Esophagus (tissue), 2 donors: ENCODE data around the gene N4BP3. TPM values are rescaled to one million over a fixed set of nuclear protein-coding genes. Genes with fewer than 3 reads are reported as not detected.
"Not testable (repeated sequence)": the region's sequence is repeated elsewhere in the genome, so short reads cannot be mapped to it uniquely, and the experiment has no call there.

ENCODE experiments used
- H3K27ac ChIP-seq, 2 donors: one replicate each; pipeline ENCODE4 v1.5.1; 2013; ENCODE audit warnings: low read depth in 2 of 2, mild to moderate bottlenecking in 2 of 2, inconsistent platforms in 1 of 2, low read length in 1 of 2, moderate library complexity in 1 of 2
- H3K27me3 ChIP-seq, 2 donors: one replicate each; pipeline ENCODE4 v1.6.1; 2013; ENCODE audit warnings: low read length in 2 of 2, control low read depth in 1 of 2, mild to moderate bottlenecking in 1 of 2; ENCODE audit not compliant: insufficient read depth in 2 of 2, control insufficient read depth in 1 of 2
- H3K36me3 ChIP-seq, 2 donors: one replicate each; pipeline ENCODE4 v1.6.1; 2013; ENCODE audit warnings: low read length in 1 of 2; ENCODE audit not compliant: control insufficient read depth in 2 of 2, insufficient read depth in 2 of 2
- H3K4me1 ChIP-seq, 2 donors: one replicate each; pipeline ENCODE4 v1.6.1; 2013; ENCODE audit warnings: low read length in 1 of 2; ENCODE audit not compliant: control insufficient read depth in 2 of 2, insufficient read depth in 2 of 2
- H3K4me3 ChIP-seq, 2 donors: one replicate each; pipeline ENCODE4 v1.5.1; 2013; ENCODE audit warnings: low read length in 2 of 2, mild to moderate bottlenecking in 2 of 2, low read depth in 1 of 2, moderate library complexity in 1 of 2
- H3K9me3 ChIP-seq, 2 donors: one replicate each; pipeline ENCODE4 v1.6.1; 2013; ENCODE audit warnings: mild to moderate bottlenecking in 2 of 2, low read depth in 1 of 2, low read length in 1 of 2, moderate library complexity in 1 of 2; ENCODE audit not compliant: control insufficient read depth in 2 of 2, insufficient read depth in 1 of 2
- WGBS, 2 donors: extraction: QIAGEN DNeasy Blood & Tissue Kit; methylation state at CpG; one replicate each; pipeline ENCODE4 v1.1.7; 2013; 5-methylcytosine and 5-hydroxymethylcytosine counted together
- polyA plus RNA-seq, 2 donors: library from polyadenylated mRNA; stranded (reverse); fragments of 200-250 nt; gene quantifications; one replicate each; pipeline ENCODE4 v1.2.3, GENCODE V29; 2013
- donor health status: healthy with polysubstance abuse.
- donor health status: Bipolar disorder and iron deficiency.

Gene N4BP3, protein sequence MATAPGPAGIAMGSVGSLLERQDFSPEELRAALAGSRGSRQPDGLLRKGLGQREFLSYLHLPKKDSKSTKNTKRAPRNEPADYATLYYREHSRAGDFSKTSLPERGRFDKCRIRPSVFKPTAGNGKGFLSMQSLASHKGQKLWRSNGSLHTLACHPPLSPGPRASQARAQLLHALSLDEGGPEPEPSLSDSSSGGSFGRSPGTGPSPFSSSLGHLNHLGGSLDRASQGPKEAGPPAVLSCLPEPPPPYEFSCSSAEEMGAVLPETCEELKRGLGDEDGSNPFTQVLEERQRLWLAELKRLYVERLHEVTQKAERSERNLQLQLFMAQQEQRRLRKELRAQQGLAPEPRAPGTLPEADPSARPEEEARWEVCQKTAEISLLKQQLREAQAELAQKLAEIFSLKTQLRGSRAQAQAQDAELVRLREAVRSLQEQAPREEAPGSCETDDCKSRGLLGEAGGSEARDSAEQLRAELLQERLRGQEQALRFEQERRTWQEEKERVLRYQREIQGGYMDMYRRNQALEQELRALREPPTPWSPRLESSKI
- 10 to 100 TPM; 16.9 to 26.2 TPM for polyA plus RNA-seq

DNA sequence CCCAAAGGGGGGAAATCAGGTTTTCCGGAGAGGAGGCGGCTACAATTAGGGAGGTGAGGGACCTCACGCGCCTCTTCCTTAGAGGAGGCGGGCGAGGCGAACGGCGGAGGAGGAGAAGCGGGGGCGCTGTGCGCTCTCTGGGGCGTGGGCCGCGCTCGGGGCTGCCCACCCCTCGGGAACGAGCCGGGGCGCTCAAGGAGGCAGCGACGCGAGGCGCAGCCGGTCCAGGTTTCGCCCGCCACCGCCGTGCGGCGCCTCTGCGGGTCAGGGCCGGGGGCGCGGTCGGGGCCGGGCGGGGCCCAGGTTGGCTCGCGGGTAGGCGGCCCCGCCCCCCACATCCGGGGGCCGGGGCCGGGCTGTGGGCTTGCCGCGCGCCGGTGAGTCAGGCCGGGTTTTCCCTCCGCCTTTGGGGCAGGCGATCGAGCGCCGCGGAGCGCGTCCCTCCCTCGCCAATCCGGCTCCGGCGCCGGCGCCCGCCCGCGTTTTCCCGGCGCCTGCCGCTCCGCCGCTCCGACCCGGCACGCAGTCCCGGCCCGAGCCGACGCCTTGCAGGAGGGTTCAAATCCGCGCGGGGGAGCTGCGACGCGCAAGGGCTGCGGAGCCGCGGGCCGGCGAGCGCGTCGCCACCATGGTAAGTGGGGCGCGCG lies at the start of gene N4BP3:
N4BP3 (plus strand) TSS at position 392 of the 647 bp plus-strand sequence. CDS start 6,052 bp downstream, outside the sequence.
- Histone ChIP-seq H3K4me1 (peaks cover 0 to 26% of the 10 kb centered on the region in 2 donors), H3K4me3 (peak within 1 kb of the TSS; percentile 70 to 75), H3K27ac (peak within 1 kb of the TSS; percentile 90 to 92), H3K9me3 (peaks cover 0 to 2% of the 10 kb centered on the region in 2 donors), H3K27me3 (no peaks in the 10 kb centered on the region), H3K36me3 (peaks cover 0 to 10% of the 10 kb centered on the region in 2 donors)
- WGBS, 2 donors, result 1% methylated on average over 53 to 96 of the region's 96 CpGs

DNA sequence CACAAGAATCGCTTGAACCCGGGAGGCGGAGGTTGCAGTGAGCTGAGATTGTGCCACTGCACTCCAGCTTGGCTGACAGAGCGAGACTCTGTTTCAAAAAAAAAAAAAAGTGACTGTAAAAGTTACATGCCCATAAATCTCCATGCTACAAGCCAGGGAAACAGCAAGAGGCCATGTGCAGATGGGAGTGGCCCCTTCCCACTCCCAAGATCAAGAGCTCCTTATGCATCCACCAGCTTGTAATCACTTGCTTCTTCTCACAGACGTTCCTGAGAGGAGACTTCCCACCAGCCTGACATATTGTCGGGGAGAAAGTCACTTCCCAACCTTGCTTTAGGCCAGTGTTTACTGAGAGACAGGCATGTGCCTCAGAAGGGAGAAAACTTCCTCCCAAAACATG lies 45.6 kb upstream of the N4BP3 start:
- no peaks in the 10 kb centered on the region for H3K9me3 ChIP-seq
- 67% methylated on average over 6 of the region's 6 CpGs for WGBS, 2 donors
- H3K36me3 ChIP-seq, result no peaks in the 10 kb centered on the region
- no peak overlapping the region for H3K4me3 ChIP-seq
- H3K27ac ChIP-seq, result no peak overlapping the region
- no peaks in the 10 kb centered on the region for H3K4me1 ChIP-seq
- H3K27me3 ChIP-seq, result no peaks in the 10 kb centered on the region

DNA sequence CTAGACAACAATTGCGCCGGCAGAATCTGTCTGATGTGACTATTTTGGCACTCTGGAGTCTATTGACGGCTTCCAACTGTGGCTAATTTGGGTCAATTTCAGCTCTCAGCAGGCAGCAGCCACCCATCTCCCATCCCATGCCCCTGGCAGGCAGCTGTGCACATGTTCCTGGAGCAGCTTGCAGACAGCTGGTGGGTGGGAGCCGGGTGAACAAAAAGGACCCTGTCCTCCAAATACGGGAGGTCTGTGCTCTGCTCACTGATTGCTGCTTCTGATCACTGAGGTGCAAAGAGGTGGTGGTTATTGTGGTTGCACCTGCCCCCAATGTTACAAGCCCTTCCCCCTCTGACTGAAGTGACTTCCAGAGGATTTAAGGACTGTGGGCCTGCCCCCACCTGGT lies 45.0 kb upstream of the N4BP3 start:
- Histone ChIP-seq H3K4me3 (no peak overlapping the region), H3K36me3 (no peaks in the 10 kb centered on the region), H3K4me1 (no peaks in the 10 kb centered on the region), H3K9me3 (no peaks in the 10 kb centered on the region), H3K27me3 (no peaks in the 10 kb centered on the region), H3K27ac (no peak overlapping the region)
- WGBS, 2 donors, result 32 to 46% methylated on average over 5 of the region's 5 CpGs

DNA sequence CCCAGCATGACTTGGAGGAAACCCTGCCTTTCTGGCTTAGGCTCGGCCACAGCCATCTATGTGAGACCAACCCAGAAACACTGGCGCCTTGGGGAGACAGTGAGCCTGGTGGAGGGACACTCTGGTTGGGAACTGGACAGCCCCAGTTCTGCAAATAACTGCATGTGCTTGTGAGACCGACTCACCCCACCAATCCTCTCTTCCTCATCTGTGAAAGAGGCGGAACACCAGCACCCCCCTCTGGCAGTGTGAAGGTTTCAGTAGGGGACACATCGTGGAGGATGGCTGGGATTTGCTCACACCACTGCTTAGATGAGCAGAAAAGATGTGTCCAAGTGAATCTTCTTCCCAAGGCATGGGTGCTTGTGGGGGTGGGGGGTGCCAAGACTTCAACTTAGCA lies 43.4 kb upstream of the N4BP3 start:
- no peaks in the 10 kb centered on the region for H3K9me3 ChIP-seq
- no peaks in the 10 kb centered on the region for H3K4me1 ChIP-seq
- no peaks in the 10 kb centered on the region for H3K36me3 ChIP-seq
- H3K27me3 ChIP-seq, result no peaks in the 10 kb centered on the region
- H3K27ac ChIP-seq, result no peak overlapping the region
- no peak overlapping the region for H3K4me3 ChIP-seq
- 40 to 49% methylated on average over 5 of the region's 5 CpGs for WGBS, 2 donors

DNA sequence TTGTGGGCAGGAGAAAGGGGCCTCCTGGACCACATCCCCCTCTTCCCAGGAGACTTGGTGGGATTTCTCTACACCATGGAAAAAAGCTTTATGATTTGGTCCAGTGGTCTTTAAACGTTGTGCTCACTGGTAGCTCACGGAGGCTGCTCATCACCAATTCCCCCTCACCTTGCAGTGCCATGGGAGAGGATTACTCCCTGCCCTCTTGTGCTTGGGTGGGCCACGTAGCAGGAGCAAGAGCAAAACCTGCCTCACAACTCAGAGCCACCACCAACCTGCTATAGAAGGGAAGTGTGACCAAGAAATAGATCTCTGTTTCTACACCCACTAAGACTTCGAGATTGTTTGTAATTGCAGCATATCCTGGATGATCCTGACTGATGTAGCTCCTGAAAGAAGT lies 42.2 kb upstream of the N4BP3 start:
- Histone ChIP-seq H3K4me1 (no peaks in the 10 kb centered on the region), H3K9me3 (no peaks in the 10 kb centered on the region), H3K27ac (no peak overlapping the region), H3K4me3 (no peak overlapping the region), H3K36me3 (no peaks in the 10 kb centered on the region), H3K27me3 (no peaks in the 10 kb centered on the region)
- 78 to 79% methylated on average over 4 of the region's 4 CpGs for WGBS, 2 donors

DNA sequence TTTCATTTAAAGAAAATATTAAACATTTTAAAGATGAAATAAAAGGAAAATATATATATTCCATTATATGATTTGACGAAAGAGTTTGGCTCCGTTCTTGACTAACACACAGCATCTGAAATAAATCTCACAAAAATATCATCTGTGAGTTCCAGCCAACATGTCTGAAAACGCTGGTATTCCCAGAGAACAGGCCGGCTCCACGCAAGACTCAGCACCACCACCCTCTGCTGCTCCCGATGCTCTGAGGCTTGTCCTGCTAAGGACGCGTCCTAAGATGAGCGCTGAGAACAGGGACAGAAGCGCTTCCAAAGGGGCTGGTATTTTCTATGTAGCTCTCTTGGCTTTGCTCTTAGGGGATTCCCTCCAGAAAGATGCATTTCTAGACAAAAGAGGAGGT lies 40.6 kb upstream of the N4BP3 start:
- H3K4me1 ChIP-seq, result no peaks in the 10 kb centered on the region
- WGBS, 2 donors, result 79 to 84% methylated on average over 10 of the region's 10 CpGs
- H3K4me3 ChIP-seq, result no peak overlapping the region
- H3K27ac ChIP-seq, result no peak overlapping the region
- no peaks in the 10 kb centered on the region for H3K9me3 ChIP-seq
- H3K36me3 ChIP-seq, result no peaks in the 10 kb centered on the region
- H3K27me3 ChIP-seq, result no peaks in the 10 kb centered on the region

DNA sequence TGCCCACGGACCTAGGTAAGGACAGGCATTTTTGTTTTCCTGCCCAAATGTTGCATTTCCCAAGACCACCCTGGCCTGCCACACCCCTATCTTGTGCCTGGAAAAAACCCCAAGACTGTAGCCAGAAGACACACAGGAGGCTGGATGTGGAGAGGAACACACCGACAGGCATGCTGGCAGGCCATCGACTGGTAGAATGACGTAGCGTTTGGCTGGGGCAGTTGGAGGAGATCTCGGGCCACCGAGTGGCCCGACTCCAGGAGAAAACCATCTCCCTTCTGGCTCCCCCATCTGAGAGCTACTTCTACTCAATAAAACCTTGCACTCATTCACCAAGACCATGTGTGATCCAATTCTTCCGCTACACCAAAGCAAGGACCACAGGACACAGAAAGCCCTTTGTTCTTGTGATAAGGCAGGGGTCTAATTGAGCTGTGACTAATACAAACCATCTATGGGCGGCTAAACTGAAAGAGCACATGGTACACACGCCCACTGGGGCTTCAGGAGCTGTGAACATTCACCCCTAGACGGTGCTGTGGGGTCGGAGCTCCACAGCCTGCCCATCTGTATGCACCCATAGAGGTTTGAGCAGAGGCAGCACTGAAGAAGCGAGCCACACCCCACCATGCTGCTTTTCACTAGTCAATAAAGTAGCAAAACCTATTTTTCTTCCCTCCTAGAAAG lies 38.9 kb upstream of the N4BP3 start:
- Histone ChIP-seq H3K36me3 (no peaks in the 10 kb centered on the region), H3K4me3 (no peak overlapping the region), H3K9me3 (no peaks in the 10 kb centered on the region), H3K27me3 (no peaks in the 10 kb centered on the region), H3K4me1 (peaks cover 0 to 6% of the 10 kb centered on the region in 2 donors), H3K27ac (no peak overlapping the region)
- WGBS, 2 donors, result 49 to 62% methylated on average over 14 of the region's 14 CpGs

DNA sequence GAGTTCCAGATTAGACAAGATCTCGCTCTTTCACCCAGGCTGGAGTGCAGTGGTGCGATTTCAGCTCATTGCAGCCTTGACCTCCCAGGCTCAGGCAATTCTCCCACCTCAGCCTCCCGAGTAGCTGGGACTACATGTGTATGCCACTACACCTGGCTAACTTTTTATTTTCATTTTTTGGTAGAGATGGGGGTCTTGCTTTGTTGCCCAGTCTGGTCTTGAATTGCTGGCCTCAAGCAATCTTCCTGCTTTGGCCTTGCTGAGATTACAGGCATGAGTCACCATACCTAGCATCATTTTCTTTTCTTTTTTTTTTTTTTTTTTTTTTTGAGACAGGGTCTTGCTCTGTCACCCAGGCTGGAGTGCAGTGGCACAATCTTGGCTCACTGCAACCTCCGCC lies 36.4 kb upstream of the N4BP3 start:
- H3K27ac ChIP-seq, result not testable (repeated sequence)
- 93 to 95% methylated on average over 4 of the region's 4 CpGs for WGBS, 2 donors

DNA sequence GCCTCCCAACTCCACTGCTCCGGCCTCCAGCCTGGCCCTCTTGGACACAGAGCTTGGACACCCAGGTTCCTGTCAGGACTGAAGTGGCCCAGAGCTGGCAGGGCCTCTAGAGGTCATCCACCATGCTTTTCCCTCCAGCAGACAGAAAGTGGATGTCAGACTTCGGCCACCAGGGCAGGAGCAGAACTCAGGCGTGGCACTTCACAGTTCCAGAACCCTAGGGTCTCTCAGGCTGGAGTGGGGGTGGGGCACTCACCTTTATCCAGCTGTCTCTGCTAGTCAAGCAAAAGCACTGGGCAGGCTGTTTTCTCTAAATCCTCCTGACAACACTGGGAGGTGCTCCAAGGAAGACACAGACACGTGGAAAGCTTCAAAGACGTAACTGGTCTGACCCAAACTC lies 35.6 kb upstream of the N4BP3 start:
- no peaks in the 10 kb centered on the region for H3K9me3 ChIP-seq
- no peaks in the 10 kb centered on the region for H3K36me3 ChIP-seq
- WGBS, 2 donors, result 65 to 71% methylated on average over 5 of the region's 5 CpGs
- H3K4me1 ChIP-seq, result peaks cover 0 to 6% of the 10 kb centered on the region in 2 donors
- H3K4me3 ChIP-seq, result no peak overlapping the region
- no peaks in the 10 kb centered on the region for H3K27me3 ChIP-seq
- no peak overlapping the region for H3K27ac ChIP-seq

More for the DNA sequence above, 36.4 kb upstream of the N4BP3 start:
- not testable (repeated sequence) for H3K36me3 ChIP-seq, H3K27me3 ChIP-seq, H3K4me1 ChIP-seq, H3K9me3 ChIP-seq, H3K4me3 ChIP-seq
